Fibroblast of the aortic adventitia (primary cell): Measurements from ENCODE around the gene LPA. TPM values are rescaled to one million over a fixed set of nuclear protein-coding genes. Genes with fewer than 3 reads are reported as not detected.

Source experiments
- DNase-seq: peaks from one replicate; pipeline ENCODE4 v3.0.0-alpha.2; 2010; ENCODE audit warnings: low read depth
- H3K4me3 ChIP-seq: 2 replicates; pipeline ENCODE4 v1.5.1; 2011; ENCODE audit warnings: low read depth, mild to moderate bottlenecking, control low read depth, low read length, moderate library complexity
- CTCF ChIP-seq: IDR thresholded peaks from 2 replicates; pipeline ENCODE4 v1.5.1; 2011; ENCODE audit warnings: mild to moderate bottlenecking, low read length, control low read depth, inconsistent platforms; ENCODE audit not compliant: insufficient read depth
- total RNA-seq: library from RNA; depleted of rRNA; stranded (reverse); fragments of >200 nt; gene quantifications from 2 replicates; pipeline ENCODE4 v1.2.3, GENCODE V29; 2012; ENCODE audit warnings: low replicate concordance

LPA gene
- total RNA-seq, 1 donor, result not detected

- no peak for DNase-seq
- no peak for TF ChIP-seq CTCF
- no peak overlapping the region for H3K4me3 ChIP-seq
These were observed 177.0 kb downstream of the LPA start for GRCh38 chr6:160487116-160487515.

Other genes starting within 250 kb of the LPA start
- 2.9 TPM in 1 of 2 replicates, not detected in the other for gene PLG, start 38.0 kb upstream of the LPA start, total RNA-seq